Muscle layer of duodenum (tissue), 2 donors: ENCODE data around the gene ANKRD60.

Source experiments
- H3K27ac ChIP-seq: one replicate; pipeline ENCODE4 v1.7.0; 2013; ENCODE audit warnings: mild to moderate bottlenecking, low read length
- H3K27me3 ChIP-seq: one replicate; pipeline ENCODE4 v1.7.0; 2013; ENCODE audit warnings: low read depth, mild to moderate bottlenecking, control low read depth, low read length
- H3K36me3 ChIP-seq, 2 donors: one replicate each; pipeline ENCODE4 v1.7.0; 2013; ENCODE audit warnings: low read length in 2 of 2, control low read depth in 1 of 2, mild to moderate bottlenecking in 1 of 2; ENCODE audit not compliant: insufficient read depth in 2 of 2, control insufficient read depth in 1 of 2
- H3K4me1 ChIP-seq, 2 donors: one replicate each; pipeline ENCODE4 v1.7.0; 2013; ENCODE audit warnings: low read length in 2 of 2, mild to moderate bottlenecking in 2 of 2, control low read depth in 1 of 2, moderate library complexity in 1 of 2; ENCODE audit not compliant: insufficient read depth in 2 of 2, control insufficient read depth in 1 of 2
- H3K4me3 ChIP-seq, 2 donors: one replicate each; pipeline ENCODE4 v1.7.0; 2013; ENCODE audit warnings: low read length in 2 of 2, low read depth in 1 of 2, mild to moderate bottlenecking in 1 of 2
- H3K9me3 ChIP-seq, 2 donors: one replicate each; pipeline ENCODE4 v1.7.0; 2013; ENCODE audit warnings: low read length in 2 of 2, control low read depth in 1 of 2, mild to moderate bottlenecking in 1 of 2; ENCODE audit not compliant: control insufficient read depth in 1 of 2
- donor health status: healthy.

The ANKRD60 gene

GRCh38 chr20:58242824-58243223, 14.4 kb upstream of the ANKRD60 start:
- Histone ChIP-seq H3K4me1 (no peaks in the 10 kb centered on the region), H3K36me3 (peaks cover 44 to 66% of the 10 kb centered on the region in 2 donors), H3K9me3 (no peaks in the 10 kb centered on the region), H3K4me3 (no peak overlapping the region), H3K27ac (no peak overlapping the region), H3K27me3 (no peaks in the 10 kb centered on the region)

DNA sequence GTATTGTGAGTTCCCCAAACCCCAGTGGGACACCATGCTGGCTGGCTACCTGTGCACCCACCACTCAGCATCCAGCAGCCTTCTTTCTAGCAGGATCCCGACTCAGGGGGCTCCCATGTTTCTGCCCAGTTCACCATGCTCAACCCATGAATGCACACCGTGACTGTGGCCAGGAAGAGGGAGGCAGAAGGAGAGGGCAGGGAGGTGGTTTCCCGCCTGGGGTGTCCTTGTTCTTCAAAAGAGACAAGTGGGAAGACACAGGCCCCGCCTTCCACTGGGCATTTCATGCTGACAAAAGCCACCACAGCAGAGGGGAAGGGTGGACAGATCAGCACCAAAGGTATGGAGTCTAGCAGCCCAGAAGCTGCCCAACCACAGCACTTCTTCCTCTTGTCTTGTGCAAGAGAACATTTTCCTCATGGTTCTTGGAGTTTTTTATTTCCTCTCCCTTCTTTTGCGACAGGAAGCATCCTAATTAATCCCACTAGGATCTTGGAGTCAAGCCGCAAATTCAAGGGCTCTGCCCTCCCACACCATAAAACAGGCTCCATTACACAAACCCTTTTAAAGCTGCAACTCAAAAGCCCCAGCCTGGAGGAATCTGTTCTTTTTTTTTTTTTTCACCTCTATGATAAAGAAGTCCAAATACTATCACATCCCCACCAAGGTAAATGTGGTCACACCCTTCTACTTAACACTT, 13.5 kb upstream of the ANKRD60 start:
- Histone ChIP-seq H3K36me3 (peaks cover 42 to 58% of the 10 kb centered on the region in 2 donors), H3K27me3 (no peaks in the 10 kb centered on the region), H3K27ac (no peak overlapping the region), H3K4me3 (no peak overlapping the region), H3K9me3 (no peaks in the 10 kb centered on the region), H3K4me1 (peaks cover 0 to 4% of the 10 kb centered on the region in 2 donors)

DNA sequence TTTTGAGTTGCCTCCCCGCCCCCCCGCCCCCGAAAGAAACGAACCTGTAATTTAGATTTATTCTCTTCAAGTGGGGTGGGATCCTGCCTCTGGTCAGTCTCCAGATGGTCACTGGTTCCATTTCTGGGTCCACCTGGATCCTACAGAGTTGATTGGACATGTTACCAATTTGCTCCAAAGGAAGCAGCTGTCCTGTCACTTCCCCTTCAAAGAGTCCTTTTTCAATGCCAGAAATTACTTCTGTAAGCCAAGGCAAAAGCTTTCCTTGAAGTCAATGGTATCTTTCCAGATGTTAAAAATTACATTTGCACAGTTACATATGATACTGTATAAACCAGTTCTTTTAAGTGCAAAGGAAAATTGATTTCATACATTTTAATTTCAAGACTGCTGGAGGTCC, 12.0 kb upstream of the ANKRD60 start:
- Histone ChIP-seq H3K4me3 (no peak overlapping the region), H3K36me3 (peaks cover 31 to 44% of the 10 kb centered on the region in 2 donors), H3K27ac (no peak overlapping the region), H3K4me1 (peaks cover 0 to 4% of the 10 kb centered on the region in 2 donors), H3K9me3 (no peaks in the 10 kb centered on the region), H3K27me3 (no peaks in the 10 kb centered on the region)

DNA sequence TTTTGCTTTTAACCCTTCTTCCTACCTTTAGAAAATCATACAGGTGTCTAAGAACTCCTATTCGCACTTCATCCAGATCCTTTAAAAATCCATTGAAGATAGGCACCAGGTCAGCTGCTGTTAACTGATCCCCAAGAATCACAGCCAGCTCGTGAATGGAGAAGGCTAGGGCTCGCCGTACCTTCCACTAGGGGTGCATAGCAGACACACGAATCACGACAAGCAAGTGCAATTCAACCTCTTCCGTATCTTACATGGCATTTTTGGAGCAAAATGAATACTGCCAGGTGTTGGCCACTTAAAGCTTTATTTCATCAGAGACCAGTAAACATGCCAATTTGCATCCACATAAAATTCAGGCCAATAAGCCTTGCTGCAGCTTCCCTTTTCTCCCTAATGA, 10.8 kb upstream of the ANKRD60 start:
- H3K27me3 ChIP-seq, result no peaks in the 10 kb centered on the region
- H3K4me1 ChIP-seq, result peaks cover 0 to 4% of the 10 kb centered on the region in 2 donors
- H3K27ac ChIP-seq, result no peak overlapping the region
- H3K4me3 ChIP-seq, result no peak overlapping the region
- H3K9me3 ChIP-seq, result no peaks in the 10 kb centered on the region
- H3K36me3 ChIP-seq, result peaks cover 29 to 47% of the 10 kb centered on the region in 2 donors

- Histone ChIP-seq H3K9me3 (no peaks in the 10 kb centered on the region), H3K36me3 (peaks cover 23 to 41% of the 10 kb centered on the region in 2 donors)
Observed at GRCh38 chr20:58238490-58238889, 10.0 kb upstream of the ANKRD60 start.

GRCh38 chr20:58237318-58238132, 9.1 kb upstream of the ANKRD60 start:
- Histone ChIP-seq H3K27me3 (no peaks in the 10 kb centered on the region), H3K27ac (peak overlapping the region; percentile 27), H3K4me3 (peak overlapping the region in 1 of 2 donors; percentile 53), H3K9me3 (no peaks in the 10 kb centered on the region), H3K36me3 (peaks cover 13 to 37% of the 10 kb centered on the region in 2 donors), H3K4me1 (peaks cover 0 to 4% of the 10 kb centered on the region in 2 donors)

More at GRCh38 chr20:58238490-58238889, 10.0 kb upstream of the ANKRD60 start:
- Histone ChIP-seq H3K27ac (no peak overlapping the region), H3K4me1 (peaks cover 0 to 4% of the 10 kb centered on the region in 2 donors), H3K27me3 (no peaks in the 10 kb centered on the region), H3K4me3 (no peak overlapping the region)

DNA sequence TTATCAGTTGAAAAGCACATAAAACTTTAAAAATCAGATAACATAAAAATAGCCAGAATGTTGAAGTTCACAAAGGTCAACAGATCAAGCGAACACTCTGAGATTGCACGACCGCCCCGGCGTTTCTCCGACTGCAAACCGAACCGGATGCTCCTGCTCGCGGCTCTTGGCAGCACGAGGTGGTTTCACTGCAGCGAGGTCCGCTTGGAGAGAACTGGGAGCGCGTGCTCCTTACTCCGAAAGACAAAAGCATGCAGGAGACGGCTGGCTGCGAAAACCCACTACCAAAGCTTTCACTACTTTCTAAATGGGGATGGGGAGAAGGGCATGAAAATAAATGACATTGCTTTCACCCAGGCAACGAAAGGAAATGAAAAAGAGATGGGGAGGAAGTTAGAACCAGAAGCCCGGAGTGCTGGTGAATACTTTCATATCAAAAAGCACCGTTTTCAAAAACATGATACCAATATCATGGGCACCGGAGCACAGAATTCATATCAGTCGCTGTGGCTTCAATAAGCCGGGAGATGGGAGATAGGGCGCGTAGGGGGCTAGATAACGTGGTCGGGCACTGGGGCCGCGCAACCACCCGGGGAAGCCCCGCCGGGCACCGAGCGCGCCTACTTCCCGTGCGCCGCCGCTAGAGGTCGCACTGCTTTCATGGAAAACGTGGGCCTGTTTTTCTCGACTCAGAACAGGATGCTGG, 8.3 kb upstream of the ANKRD60 start:
- Histone ChIP-seq H3K9me3 (no peaks in the 10 kb centered on the region), H3K4me3 (peak overlapping the region; percentile 53 to 68), H3K36me3 (peaks cover 12 to 36% of the 10 kb centered on the region in 2 donors), H3K27ac (no peak overlapping the region), H3K4me1 (peaks cover 0 to 4% of the 10 kb centered on the region in 2 donors), H3K27me3 (no peaks in the 10 kb centered on the region)

DNA sequence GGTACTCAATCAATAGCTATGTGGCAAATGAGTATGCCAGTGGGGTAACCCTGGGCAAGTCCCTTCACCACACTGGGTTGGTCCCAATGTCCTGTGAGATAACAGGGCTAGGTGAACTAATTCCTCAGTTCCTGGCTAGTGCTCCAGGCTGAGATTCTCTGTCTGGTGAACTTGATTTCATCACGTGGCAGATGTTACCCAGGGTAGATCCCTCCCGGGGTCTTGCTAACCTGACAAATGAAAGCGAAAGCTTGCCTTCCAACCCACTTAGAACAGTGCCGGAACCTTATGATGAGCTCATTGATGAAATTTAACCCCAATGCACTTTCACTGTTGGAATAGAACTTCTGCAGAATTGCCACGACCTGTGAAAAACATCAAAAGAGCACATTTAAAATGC, 6.6 kb upstream of the ANKRD60 start:
- H3K4me1 ChIP-seq, result peaks cover 0 to 4% of the 10 kb centered on the region in 2 donors
- peaks cover 15 to 34% of the 10 kb centered on the region in 2 donors for H3K36me3 ChIP-seq
- no peaks in the 10 kb centered on the region for H3K9me3 ChIP-seq
- no peak overlapping the region for H3K27ac ChIP-seq
- H3K27me3 ChIP-seq, result no peaks in the 10 kb centered on the region
- no peak overlapping the region for H3K4me3 ChIP-seq

DNA sequence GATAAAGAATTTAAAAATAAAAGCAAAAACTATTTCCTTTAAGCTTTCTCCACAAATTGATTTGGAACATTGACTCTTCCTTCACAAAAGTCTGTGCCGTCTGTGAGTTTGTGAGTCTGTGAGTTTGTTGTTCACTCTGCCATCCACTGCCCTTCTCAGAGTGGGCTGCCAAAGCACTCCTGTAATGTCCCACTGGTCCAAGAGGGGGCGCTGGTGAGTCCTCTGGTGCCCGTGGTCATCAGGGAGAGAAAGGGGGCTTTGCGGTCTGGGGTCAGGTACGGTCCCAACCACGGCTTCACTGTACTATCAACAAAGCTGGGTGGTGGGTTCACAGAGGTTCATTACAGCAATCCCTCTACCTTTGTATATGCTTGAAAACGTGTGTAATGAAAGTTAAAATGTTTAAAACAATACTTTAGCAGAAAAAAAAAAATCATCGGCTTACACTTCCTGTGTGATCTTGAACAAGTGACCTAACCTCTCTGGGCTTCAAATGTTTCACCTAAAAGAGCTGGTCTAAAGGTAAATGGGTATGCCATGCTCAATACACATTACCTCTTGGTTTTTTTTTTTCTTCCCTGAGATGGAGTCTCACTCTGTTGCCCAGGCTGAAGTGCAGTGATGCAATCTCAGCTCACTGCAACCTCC, 5.6 kb upstream of the ANKRD60 start:
- Histone ChIP-seq H3K4me1 (peaks cover 0 to 4% of the 10 kb centered on the region in 2 donors), H3K27ac (no peak overlapping the region), H3K9me3 (no peaks in the 10 kb centered on the region), H3K36me3 (peaks cover 8 to 29% of the 10 kb centered on the region in 2 donors), H3K27me3 (peaks cover 4% of the 10 kb centered on the region), H3K4me3 (no peak overlapping the region)

- H3K9me3 ChIP-seq, result no peaks in the 10 kb centered on the region
Observed at GRCh38 chr20:58233393-58233792, 4.9 kb upstream of the ANKRD60 start.

More at GRCh38 chr20:58233393-58233792, 4.9 kb upstream of the ANKRD60 start:
- H3K4me1 ChIP-seq, result peaks cover 0 to 4% of the 10 kb centered on the region in 2 donors
- peaks cover 8 to 25% of the 10 kb centered on the region in 2 donors for H3K36me3 ChIP-seq
- no peak overlapping the region for H3K27ac ChIP-seq
- H3K27me3 ChIP-seq, result peaks cover 8% of the 10 kb centered on the region
- no peak overlapping the region for H3K4me3 ChIP-seq
